ENCODE data around the gene RFT1. TPM values are rescaled to one million over a fixed set of nuclear protein-coding genes. Genes with fewer than 3 reads are reported as not detected.

The RFT1 gene
- total RNA-seq, 1 experiment from 2014 or later: 33.6 TPM

DNA sequence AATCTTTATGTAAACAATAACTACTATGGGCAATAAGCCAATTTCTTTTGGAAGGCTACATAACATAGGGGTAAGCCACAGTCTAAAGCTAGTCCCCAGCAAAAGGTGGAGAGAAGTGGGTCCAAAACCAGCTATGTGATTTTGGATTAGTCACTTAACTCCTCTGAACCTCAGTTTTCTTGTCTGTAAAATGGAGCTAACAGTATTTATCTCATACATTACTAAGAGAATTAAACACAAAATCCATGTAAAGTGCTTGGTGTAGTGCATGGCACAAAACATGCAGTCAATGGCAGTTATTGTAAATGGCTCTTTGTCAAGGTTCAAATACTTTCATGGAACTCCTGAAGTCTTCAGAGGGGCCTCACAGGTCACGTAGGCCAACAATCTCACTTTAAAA lies 13.3 kb downstream of the RFT1 start (continued):
- TF ChIP-seq EZH2phosphoT487 (IDR thresholded peaks at IDR 0.05; ENCODE audit: borderline replicate concordance): no peak
- no peak for TF ChIP-seq FOSL1 (IDR thresholded peaks at IDR 0.05; ENCODE audit: low read depth)
- no peak for TF ChIP-seq YY1 (IDR thresholded peaks at IDR 0.05; ENCODE audit: extremely low read depth, insufficient replicate concordance, low read depth, low read length)
- TF ChIP-seq ZFX (IDR thresholded peaks at IDR 0.05): no peak
- TF ChIP-seq RAD21 (IDR thresholded peaks at IDR 0.05; ENCODE audit: low read depth): no peak
- TF ChIP-seq CEBPB (IDR thresholded peaks at IDR 0.05; ENCODE audit: low read depth): no peak
- no peak for TF ChIP-seq MAX (IDR thresholded peaks at IDR 0.05)
- TF ChIP-seq SIN3A (IDR thresholded peaks at IDR 0.05; ENCODE audit: low read depth): no peak
- TF ChIP-seq EGR1 (IDR thresholded peaks at IDR 0.05; ENCODE audit: low read depth): no peak
- TF ChIP-seq EZH2 (IDR thresholded peaks at IDR 0.05): no peak

DNA sequence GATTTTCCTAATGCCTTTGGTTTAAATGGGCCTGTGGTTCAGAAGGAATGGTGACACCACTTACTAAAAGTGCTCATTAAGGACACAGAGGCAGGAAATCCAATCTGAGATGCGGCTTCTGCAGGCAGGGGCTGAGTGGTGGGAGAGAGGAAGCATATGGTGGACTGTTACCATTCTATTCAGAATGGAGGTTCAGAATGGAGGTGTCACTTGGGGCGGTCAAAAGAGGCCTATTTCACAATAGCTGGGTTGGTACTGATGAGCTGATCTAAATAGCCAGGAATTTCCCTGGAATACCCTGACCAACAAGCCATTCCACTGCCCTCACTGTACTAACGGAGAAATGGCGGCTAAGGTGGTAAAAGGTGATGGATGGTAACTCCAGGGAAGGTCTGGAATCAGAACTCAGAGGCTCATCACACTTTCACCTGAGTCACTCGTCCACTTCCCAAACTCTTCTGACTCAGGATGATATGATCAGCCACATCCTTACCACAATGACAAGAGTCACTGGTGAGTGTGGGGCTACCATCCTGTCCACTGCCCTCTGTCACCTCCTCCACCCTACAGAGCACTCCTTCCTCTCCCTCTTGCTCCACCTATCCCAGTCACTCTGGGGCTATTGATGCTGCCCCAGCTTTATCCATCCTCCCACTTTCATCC lies 15.7 kb downstream of the RFT1 start:
- no TSS peak for BruUV-seq (replicated peaks)
- Histone ChIP-seq H3K9me2 (ENCODE audit: insufficient read depth) (no peaks in the 10 kb centered on the region), H3K9ac (ENCODE audit: low read length) (no peak overlapping the region), H3K4me3 (replicated peaks in 1 of 2; ENCODE audit: low read depth in 1 of 2, low read length in 2 of 2) (no peak overlapping the region), H3K79me2 (ENCODE audit: insufficient read depth, low read length) (no peaks in the 10 kb centered on the region), H3K4me1 (ENCODE audit: control insufficient read depth in 1 of 2, insufficient read depth in 2 of 2, low read length in 2 of 2) (no peaks in the 10 kb centered on the region), H2AFZ (ENCODE audit: low read depth, low read length, poor library complexity, severe bottlenecking) (no peak overlapping the region), H3K27me3 (ENCODE audit: insufficient read depth, low read length) (no peaks in the 10 kb centered on the region), H3K4me2 (ENCODE audit: low read length) (no peak overlapping the region), H3K27ac (ENCODE audit: low read depth, low read length) (no peak overlapping the region), H4K20me1 (ENCODE audit: insufficient read depth) (no peaks in the 10 kb centered on the region), H3K9me3 (ENCODE audit: control insufficient read depth in 1 of 2, insufficient read depth in 1 of 2, low read depth in 1 of 2, low read length in 2 of 2) (no peaks in the 10 kb centered on the region), H3K36me3 (ENCODE audit: control insufficient read depth in 1 of 2, insufficient read depth in 2 of 2, low read length in 2 of 2) (peaks cover 10 to 24% of the 10 kb centered on the region in 2 experiments; a peak in 3 of 4 replicates)
- ChIA-PET POLR2A (interaction anchor here (1.1 kb wide), 1 partner anchor 82 kb away, joined by 4 read pairs; no protein-coding TSS in a partner anchor), CTCF (interaction anchor here (1.0 to 2.9 kb wide), 4 partner anchors 10 to 107 kb away, joined by 3 to 28 read pairs (median 4); no protein-coding TSS in a partner anchor), RAD21 (ENCODE audit: low non-redundant PET in 1 of 2, low total read pairs in 2 of 2, uncharacterized antibody in 2 of 2, unreplicated experiment in 2 of 2) (interaction anchor here (0.8 to 1.0 kb wide), 3 partner anchors 80 to 82 kb away, joined by 3 to 6 read pairs (median 5); no protein-coding TSS in a partner anchor)
- peak; percentile 28; the same call in 1 of the 2 replicates for ATAC-seq
- DNase-seq (ENCODE audit: low read depth, low spot score): no peak
- intact Hi-C loops (cut with micrococcal nuclease): loop anchor here (1.0 to 10.0 kb wide), 3 partner anchors 82 to 600 kb away; no protein-coding TSS in a partner anchor
- no peak for TF ChIP-seq EZH2phosphoT487 (IDR thresholded peaks at IDR 0.05; ENCODE audit: borderline replicate concordance)
- no peak for TF ChIP-seq SRF (IDR thresholded peaks at IDR 0.05; ENCODE audit: low read depth)
- no peak for TF ChIP-seq SIN3A (IDR thresholded peaks at IDR 0.05; ENCODE audit: low read depth)
- TF ChIP-seq TCF7L2 (IDR thresholded peaks at IDR 0.05; ENCODE audit: borderline replicate concordance, extremely low read depth, insufficient read depth, insufficient read length): no peak
- TF ChIP-seq YY1 (IDR thresholded peaks at IDR 0.05; ENCODE audit: extremely low read depth, insufficient replicate concordance, low read depth, low read length): no peak
- TF ChIP-seq CBX3 (IDR thresholded peaks at IDR 0.05; ENCODE audit: low read depth): no peak
- TF ChIP-seq MAX (IDR thresholded peaks at IDR 0.05): no peak
- TF ChIP-seq POLR2A (IDR thresholded peaks at IDR 0.05; ENCODE audit: borderline replicate concordance, extremely low read depth, insufficient read depth, insufficient read length): no peak
- no peak for TF ChIP-seq CEBPB (IDR thresholded peaks at IDR 0.05; ENCODE audit: low read depth)
- TF ChIP-seq, protein P1, sequence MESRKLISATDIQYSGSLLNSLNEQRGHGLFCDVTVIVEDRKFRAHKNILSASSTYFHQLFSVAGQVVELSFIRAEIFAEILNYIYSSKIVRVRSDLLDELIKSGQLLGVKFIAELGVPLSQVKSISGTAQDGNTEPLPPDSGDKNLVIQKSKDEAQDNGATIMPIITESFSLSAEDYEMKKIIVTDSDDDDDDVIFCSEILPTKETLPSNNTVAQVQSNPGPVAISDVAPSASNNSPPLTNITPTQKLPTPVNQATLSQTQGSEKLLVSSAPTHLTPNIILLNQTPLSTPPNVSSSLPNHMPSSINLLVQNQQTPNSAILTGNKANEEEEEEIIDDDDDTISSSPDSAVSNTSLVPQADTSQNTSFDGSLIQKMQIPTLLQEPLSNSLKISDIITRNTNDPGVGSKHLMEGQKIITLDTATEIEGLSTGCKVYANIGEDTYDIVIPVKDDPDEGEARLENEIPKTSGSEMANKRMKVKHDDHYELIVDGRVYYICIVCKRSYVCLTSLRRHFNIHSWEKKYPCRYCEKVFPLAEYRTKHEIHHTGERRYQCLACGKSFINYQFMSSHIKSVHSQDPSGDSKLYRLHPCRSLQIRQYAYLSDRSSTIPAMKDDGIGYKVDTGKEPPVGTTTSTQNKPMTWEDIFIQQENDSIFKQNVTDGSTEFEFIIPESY (IDR thresholded peaks at IDR 0.05; ENCODE audit: extremely low read depth, insufficient replicate concordance, low read length): no peak
- no peak for TF ChIP-seq ELF1 (IDR thresholded peaks at IDR 0.05; ENCODE audit: borderline replicate concordance, low read depth)
